GM18502 (cell line): ENCODE measurements around the gene STX2.

Experiments
- ATAC-seq: cut with Tn5 transposase; IDR thresholded peaks from one replicate; pipeline ENCODE4 v1.9.1; 2021; ENCODE audit warnings: mild to moderate bottlenecking; ENCODE audit not compliant: unreplicated experiment, poor library complexity

STX2 gene

GRCh38 chr12:130832561-130833209 lies 6.4 kb downstream of the STX2 start:
- no peak for ATAC-seq

- ATAC-seq: no peak
Observed at GRCh38 chr12:130831876-130832405, 7.1 kb downstream of the STX2 start.

GRCh38 chr12:130831246-130831645 lies 7.8 kb downstream of the STX2 start:
- ATAC-seq: no peak

GRCh38 chr12:130830246-130830551 lies 8.9 kb downstream of the STX2 start:
- no peak for ATAC-seq

GRCh38 chr12:130829391-130830245 lies 9.4 kb downstream of the STX2 start:
- no peak for ATAC-seq

- no peak for ATAC-seq
Observed at GRCh38 chr12:130828895-130829294, 10.2 kb downstream of the STX2 start.

- ATAC-seq: no peak
Observed at GRCh38 chr12:130827432-130827831, 11.6 kb downstream of the STX2 start.

GRCh38 chr12:130826151-130826801 lies 12.8 kb downstream of the STX2 start:
- no peak for ATAC-seq

GRCh38 chr12:130825771-130826150 lies 13.3 kb downstream of the STX2 start:
- no peak for ATAC-seq

GRCh38 chr12:130819681-130820080 lies 19.4 kb downstream of the STX2 start:
- no peak for ATAC-seq

- peak; percentile 90 for ATAC-seq
Observed at GRCh38 chr12:130818635-130819576, 20.1 kb downstream of the STX2 start.

- peak; percentile 18 for ATAC-seq
Observed at GRCh38 chr12:130818272-130818634, 20.8 kb downstream of the STX2 start.

- ATAC-seq: no peak
Observed at GRCh38 chr12:130817804-130818203, 21.2 kb downstream of the STX2 start.

- no peak for ATAC-seq
Observed at GRCh38 chr12:130816097-130816496, 23.0 kb downstream of the STX2 start.

GRCh38 chr12:130815028-130815741 lies 23.9 kb downstream of the STX2 start:
- no peak for ATAC-seq

- ATAC-seq: no peak
Observed at GRCh38 chr12:130813949-130814348, 25.1 kb downstream of the STX2 start.

GRCh38 chr12:130813436-130813835 lies 25.6 kb downstream of the STX2 start:
- no peak for ATAC-seq

GRCh38 chr12:130809791-130810190 lies 29.3 kb downstream of the STX2 start:
- no peak for ATAC-seq

- no peak for ATAC-seq
Observed at GRCh38 chr12:130807309-130807708, 31.7 kb downstream of the STX2 start.

GRCh38 chr12:130806574-130806973 lies 32.5 kb downstream of the STX2 start:
- ATAC-seq: no peak
